Neural progenitor cell (in vitro differentiated cells): Measurements from ENCODE around the gene CA10. TPM values are rescaled to one million over a fixed set of nuclear protein-coding genes. Genes with fewer than 3 reads are reported as not detected.

ENCODE experiments used
- DNase-seq: peaks from one replicate; pipeline ENCODE4 v3.0.0-alpha.2; 2016; ENCODE audit warnings: low spot score
- H2AFZ ChIP-seq: fragments of 200-600 bp; sonication (generic); replicated peaks from 2 replicates; pipeline ENCODE4 v1.6.1; 2016; ENCODE audit warnings: antibody characterized with exemption
- H3F3A ChIP-seq: fragments of 200-600 bp; sonication (generic); 2 replicates; pipeline ENCODE4 v1.6.1; 2016; ENCODE audit warnings: antibody characterized with exemption, low read depth
- H3K27ac ChIP-seq: fragments of 200-600 bp; sonication (generic); 2 replicates; pipeline ENCODE4 v1.5.1; 2016; ENCODE audit warnings: mild to moderate bottlenecking
- H3K27me3 ChIP-seq: fragments of 200-600 bp; sonication (generic); 2 replicates; pipeline ENCODE4 v1.6.1; 2016; ENCODE audit warnings: mild to moderate bottlenecking, moderate library complexity
- H3K36me3 ChIP-seq: fragments of 200-600 bp; sonication (generic); 2 replicates; pipeline ENCODE4 v1.5.1; 2016
- H3K4me1 ChIP-seq: fragments of 200-600 bp; sonication (generic); 2 replicates; pipeline ENCODE4 v1.6.1; 2016; ENCODE audit warnings: mixed run types
- H3K4me2 ChIP-seq: fragments of 200-600 bp; sonication (generic); 2 replicates; pipeline ENCODE4 v1.6.1; 2016
- H3K4me3 ChIP-seq: fragments of 200-600 bp; sonication (generic); 2 replicates; pipeline ENCODE4 v1.5.1; 2016
- H3K79me2 ChIP-seq: fragments of 200-600 bp; sonication (generic); 2 replicates; pipeline ENCODE4 v1.6.1; 2016; ENCODE audit warnings: low read depth
- H3K9ac ChIP-seq: fragments of 200-600 bp; sonication (generic); 2 replicates; pipeline ENCODE4 v1.6.1; 2016
- H3K9me3 ChIP-seq: fragments of 200-600 bp; sonication (generic); 2 replicates; pipeline ENCODE4 v1.5.1; 2016; ENCODE audit warnings: low read depth
- H4K20me1 ChIP-seq: fragments of 200-600 bp; sonication (generic); 2 replicates; pipeline ENCODE4 v1.6.1; 2016; ENCODE audit warnings: low read depth
- H3K27ac Mint-ChIP-seq: 3 replicates; pipeline ENCODE4 v1.8.0; 2021; ENCODE audit warnings: mixed read lengths
- H3K27me3 Mint-ChIP-seq: 2 replicates; pipeline ENCODE4 v1.8.0; 2022; ENCODE audit warnings: low read depth, mild to moderate bottlenecking, inconsistent platforms, moderate library complexity, mixed read lengths; ENCODE audit not compliant: insufficient read depth
- H3K36me3 Mint-ChIP-seq: 3 replicates; pipeline ENCODE4 v1.8.0; 2021; ENCODE audit warnings: mixed read lengths
- H3K4me1 Mint-ChIP-seq: 3 replicates; pipeline ENCODE4 v1.8.0; 2021; ENCODE audit warnings: mixed read lengths
- H3K4me3 Mint-ChIP-seq: 3 replicates; pipeline ENCODE4 v1.8.0; 2021; ENCODE audit warnings: mild to moderate bottlenecking, moderate library complexity, mixed read lengths
- H3K9me3 Mint-ChIP-seq: 3 replicates; pipeline ENCODE4 v1.8.0; 2020; ENCODE audit warnings: mixed read lengths
- CTCF ChIP-seq: fragments of 200-600 bp; sonication (generic); IDR thresholded peaks from 2 replicates; pipeline ENCODE4 v1.5.1; 2017; ENCODE audit warnings: antibody characterized with exemption, mild to moderate bottlenecking
- EZH2 ChIP-seq: fragments of 200-600 bp; sonication (generic); IDR thresholded peaks from 2 replicates; pipeline ENCODE4 v1.6.1; 2017; ENCODE audit warnings: antibody characterized with exemption, mild to moderate bottlenecking, moderate library complexity
- EZH2phosphoT487 ChIP-seq: fragments of 200-600 bp; sonication (generic); IDR thresholded peaks from 2 replicates; pipeline ENCODE4 v1.6.1; 2017; ENCODE audit warnings: antibody characterized with exemption
- total RNA-seq: library from RNA; depleted of rRNA; stranded (reverse); fragments of >200 nt; gene quantifications from 2 replicates; pipeline ENCODE4 v1.2.3, GENCODE V29; 2015; ENCODE audit warnings: low replicate concordance

CA10 gene
- total RNA-seq, 1 donor from 2014 or later: 0.65 TPM

- no peak for DNase-seq
- H3K27ac Mint-ChIP-seq: no peak overlapping the region
- Histone ChIP-seq H3K27ac (no peak overlapping the region), H3K79me2 (no peaks in the 10 kb centered on the region), H2AFZ (no peak overlapping the region), H3K4me1 (no peaks in the 10 kb centered on the region), H3K9ac (no peak overlapping the region), H3K27me3 (no peaks in the 10 kb centered on the region), H3K4me3 (no peak overlapping the region), H3K9me3 (no peaks in the 10 kb centered on the region), H3K4me2 (no peak overlapping the region), H3F3A (no peaks in the 10 kb centered on the region), H4K20me1 (no peaks in the 10 kb centered on the region), H3K36me3 (no peaks in the 10 kb centered on the region)
- H3K27me3 Mint-ChIP-seq: peaks cover 4% of the 10 kb centered on the region
- TF ChIP-seq EZH2: no peak
- no peak for TF ChIP-seq EZH2phosphoT487
- no peak for TF ChIP-seq CTCF
- no peaks in the 10 kb centered on the region for H3K4me1 Mint-ChIP-seq
- no peak overlapping the region for H3K4me3 Mint-ChIP-seq
- H3K9me3 Mint-ChIP-seq: peaks cover 17% of the 10 kb centered on the region
- H3K36me3 Mint-ChIP-seq: no peaks in the 10 kb centered on the region
These were observed 93.7 kb downstream of the CA10 start for GRCh38 chr17:52064791-52065211.

DNA sequence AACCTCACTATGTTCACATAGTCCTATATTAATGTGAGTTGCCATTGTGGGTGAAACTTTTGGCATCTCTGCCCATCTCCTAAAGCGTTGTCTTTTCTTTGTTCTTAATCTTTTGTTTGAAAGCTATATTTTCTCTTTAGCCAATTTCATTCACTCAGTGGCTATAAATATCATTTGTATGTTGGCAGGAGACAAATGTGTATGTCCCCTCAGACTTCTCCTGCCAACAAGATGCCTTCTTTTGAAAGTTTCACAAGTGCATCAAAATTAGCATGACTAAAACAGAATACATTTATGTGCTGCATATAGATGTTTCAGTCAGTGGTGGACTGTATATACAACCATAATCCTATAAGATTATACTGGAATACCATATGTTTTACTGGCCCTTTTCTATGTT, 109.0 kb downstream of the CA10 start:
- H3K9me3 Mint-ChIP-seq: peaks cover 3% of the 10 kb centered on the region
- H3K27ac Mint-ChIP-seq: no peak overlapping the region
- H3K36me3 Mint-ChIP-seq: no peaks in the 10 kb centered on the region
- no peak for DNase-seq
- no peaks in the 10 kb centered on the region for H3K27me3 ChIP-seq
- H3F3A ChIP-seq: no peaks in the 10 kb centered on the region
- H3K9ac ChIP-seq: no peak overlapping the region
- H4K20me1 ChIP-seq: no peaks in the 10 kb centered on the region
- H3K4me2 ChIP-seq: no peak overlapping the region
- no peak overlapping the region for H2AFZ ChIP-seq
- H3K4me1 ChIP-seq: peaks cover 7% of the 10 kb centered on the region
- no peak overlapping the region for H3K27ac ChIP-seq
- no peaks in the 10 kb centered on the region for H3K27me3 Mint-ChIP-seq
- H3K9me3 ChIP-seq: no peaks in the 10 kb centered on the region
- no peaks in the 10 kb centered on the region for H3K79me2 ChIP-seq
- peaks cover 5% of the 10 kb centered on the region for H3K4me1 Mint-ChIP-seq
- no peak for TF ChIP-seq EZH2phosphoT487
- no peak for TF ChIP-seq CTCF
- no peak for TF ChIP-seq EZH2
- no peak overlapping the region for H3K4me3 ChIP-seq
- no peaks in the 10 kb centered on the region for H3K36me3 ChIP-seq
- no peak overlapping the region for H3K4me3 Mint-ChIP-seq

- TF ChIP-seq CTCF (no peak), EZH2phosphoT487 (no peak), EZH2 (no peak)
These were observed 109.5 kb downstream of the CA10 start for GRCh38 chr17:52049051-52049450.

More at GRCh38 chr17:52049051-52049450, 109.5 kb downstream of the CA10 start:
- Histone ChIP-seq H3F3A (no peaks in the 10 kb centered on the region), H3K36me3 (no peaks in the 10 kb centered on the region), H3K9ac (no peak overlapping the region), H3K27ac (no peak overlapping the region), H3K9me3 (no peaks in the 10 kb centered on the region), H2AFZ (no peak overlapping the region), H3K27me3 (no peaks in the 10 kb centered on the region), H3K4me1 (peaks cover 7% of the 10 kb centered on the region), H3K4me2 (no peak overlapping the region), H3K4me3 (no peak overlapping the region), H4K20me1 (no peaks in the 10 kb centered on the region), H3K79me2 (no peaks in the 10 kb centered on the region)
- Mint-ChIP-seq H3K4me3 (no peak overlapping the region), H3K36me3 (no peaks in the 10 kb centered on the region), H3K27me3 (no peaks in the 10 kb centered on the region), H3K4me1 (peaks cover 5% of the 10 kb centered on the region), H3K27ac (no peak overlapping the region), H3K9me3 (peaks cover 2% of the 10 kb centered on the region)
- DNase-seq: no peak
